GM13976 (cell line): ENCODE data around the gene PIERCE2.
A peak's percentile ranks its signal among the peaks of the same experiment; 100 is the strongest.

Source experiments
- DNase-seq: peaks from one replicate; pipeline ENCODE4 v3.0.0; 2012; ENCODE audit warnings: low spot score
- CTCF ChIP-seq: IDR thresholded peaks from 2 replicates; pipeline ENCODE4 v1.5.1; 2012; ENCODE audit warnings: borderline replicate concordance, mild to moderate bottlenecking; ENCODE audit not compliant: insufficient read depth; ENCODE audit errors: extremely low read depth, missing control alignments, control extremely low read depth
- in situ Hi-C: fragments of 300-500 bp; cut with MboI; formaldehyde crosslinking; loops from one replicate; pipeline ENCODE4 v1.12.0; 2022; ENCODE audit warnings: low sequenced_read_pairs, mixed read lengths, inconsistent platforms; ENCODE audit not compliant: unreplicated experiment

The PIERCE2 gene

DNA sequence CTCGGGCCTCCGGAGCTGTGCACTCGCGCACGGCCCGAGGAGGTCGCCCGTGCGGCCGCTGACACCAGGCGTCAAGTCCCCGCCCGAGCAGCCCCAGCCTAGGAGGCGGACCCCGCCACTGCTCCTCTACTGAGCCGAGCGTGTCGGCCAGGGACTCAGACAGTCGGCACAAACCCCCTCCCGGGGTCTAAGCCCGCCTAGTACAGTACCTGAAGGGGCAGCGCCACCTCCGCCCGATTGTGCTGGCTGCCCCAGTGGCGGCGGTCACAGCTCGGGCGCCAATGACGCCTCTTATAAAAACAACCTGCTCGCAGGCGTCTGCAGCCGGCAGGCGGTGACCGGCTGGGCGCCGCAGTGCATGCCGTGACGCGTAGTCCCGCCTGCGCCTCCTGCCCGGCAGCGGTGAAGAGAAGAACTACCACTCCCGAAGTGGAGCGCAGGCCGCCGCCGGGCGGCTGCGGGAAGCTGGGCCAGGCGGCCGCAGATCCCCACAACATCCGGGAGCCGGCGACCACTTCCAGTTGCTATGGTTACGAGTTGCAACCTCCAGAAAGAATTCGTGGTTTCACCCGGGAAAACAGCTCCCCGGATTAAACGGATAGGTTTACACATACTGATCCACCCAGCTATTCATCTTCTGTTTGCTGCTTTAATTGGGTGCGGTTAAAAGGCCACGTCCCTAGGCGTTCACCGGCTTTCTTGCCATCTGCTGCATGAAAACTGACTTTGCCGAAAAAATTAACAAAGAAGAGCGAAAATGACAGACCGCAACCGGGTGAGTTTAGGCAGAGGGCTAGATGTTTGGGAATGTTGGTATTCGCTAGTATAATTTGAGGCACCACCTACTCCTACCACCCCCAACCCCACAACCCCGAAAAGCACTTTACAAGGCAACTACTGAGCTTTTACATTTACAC lies at the start of gene PIERCE2, which contains the start of gene CCPG1:
TSS of gene PIERCE2 (plus strand) at position 484 of the 917 bp plus-strand sequence. CDS start at position 758, 274 bp downstream.
TSS of gene CCPG1 (minus strand) at position 348 of the 917 bp plus-strand sequence. CDS start 18,935 bp downstream, outside the sequence.
- peak; percentile 52 for TF ChIP-seq CTCF
- DNase-seq = peak; percentile 94
- in situ Hi-C loops = no loop called here

GRCh38 chr15:55360256-55360655 lies 48.0 kb upstream of the PIERCE2 start:
- in situ Hi-C loops = no loop called here
- no peak for DNase-seq
- no peak for TF ChIP-seq CTCF

DNA sequence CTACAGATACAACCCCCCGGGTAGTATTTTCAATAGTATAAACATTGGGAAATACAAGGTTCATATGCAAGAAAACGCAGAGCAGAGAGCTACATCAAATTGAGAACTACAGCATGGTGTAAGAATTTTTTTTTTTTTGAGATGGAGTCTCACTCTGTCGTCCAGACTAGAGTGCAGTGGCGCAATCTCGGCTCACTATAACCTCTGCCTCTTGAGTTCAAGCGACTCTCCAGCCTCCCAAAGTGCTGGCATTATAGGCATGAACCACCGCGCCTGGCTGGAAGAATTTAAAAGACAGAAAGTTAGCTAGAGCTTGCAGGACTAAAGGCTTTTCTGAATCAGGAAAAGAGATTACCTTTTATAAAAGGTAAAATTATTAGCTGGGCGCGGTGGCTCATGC lies 47.2 kb upstream of the PIERCE2 start:
- in situ Hi-C loops = no loop called here
- DNase-seq = no peak
- no peak for TF ChIP-seq CTCF

DNA sequence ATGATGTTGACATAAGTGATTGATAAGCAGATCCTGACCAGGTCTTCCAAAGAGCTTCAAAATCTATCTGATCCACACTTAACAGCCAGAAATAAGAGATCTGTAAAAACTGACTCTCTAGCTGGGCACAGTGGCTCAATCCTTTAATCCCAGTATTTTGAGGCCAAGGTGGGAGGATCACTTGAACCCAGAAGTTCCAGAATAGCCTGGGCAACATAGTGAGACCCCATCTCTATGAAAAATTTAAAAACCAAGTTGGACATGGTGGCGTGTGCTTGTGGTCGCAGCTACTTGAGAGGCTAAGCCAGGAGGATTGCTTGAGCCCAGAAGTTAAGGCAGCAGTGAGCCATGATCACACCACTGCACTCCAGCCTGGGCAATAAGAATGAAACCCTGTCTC lies 45.7 kb upstream of the PIERCE2 start:
- no peak for DNase-seq
- in situ Hi-C loops = no loop called here
- no peak for TF ChIP-seq CTCF

- no peak for DNase-seq
- in situ Hi-C loops = no loop called here
- no peak for TF ChIP-seq CTCF
Measured at GRCh38 chr15:55366981-55367380, 41.3 kb upstream of the PIERCE2 start.

DNA sequence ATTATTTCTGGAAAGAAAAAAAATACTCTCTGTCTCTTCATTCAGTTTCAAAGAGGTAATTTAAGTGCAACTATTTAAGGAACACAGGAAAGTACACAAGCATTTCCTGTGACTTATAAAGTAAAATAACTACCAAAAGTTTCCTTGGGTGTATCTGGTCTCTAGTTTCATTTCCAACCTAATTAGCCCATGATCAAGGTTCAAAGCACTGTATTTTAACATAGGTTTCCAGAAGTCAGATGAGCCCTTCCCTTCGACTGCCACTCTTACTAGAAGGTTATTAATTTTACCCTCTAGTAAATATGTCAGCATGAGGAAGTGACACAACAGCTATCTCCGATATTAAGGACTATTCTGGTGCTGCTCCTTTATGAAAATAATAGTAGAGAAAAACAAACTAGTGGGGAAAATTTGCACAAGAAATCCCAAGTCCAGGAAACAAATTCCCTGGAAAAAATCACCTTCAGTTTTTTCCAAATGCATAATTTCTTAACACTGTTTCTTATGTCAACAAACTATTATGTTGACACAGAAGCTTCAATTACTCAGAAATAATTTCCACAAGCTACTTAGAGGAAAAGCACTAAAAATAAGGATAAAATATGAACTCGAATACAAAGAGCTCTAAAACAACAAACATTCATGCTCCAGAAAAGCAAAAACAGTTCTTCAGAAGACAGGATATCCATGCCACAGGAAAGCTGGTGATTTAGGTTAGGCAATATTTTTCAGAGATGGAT lies 35.4 kb upstream of the PIERCE2 start:
- in situ Hi-C loops = no loop called here
- DNase-seq = peak; percentile 27
- TF ChIP-seq CTCF = no peak
